ENCODE measurements around the gene GNL1. TPM values are rescaled to one million over a fixed set of nuclear protein-coding genes. Genes with fewer than 3 reads are reported as not detected.

The GNL1 gene
- total RNA-seq, 1 donor from 2014 or later, result 49.0 TPM

DNA sequence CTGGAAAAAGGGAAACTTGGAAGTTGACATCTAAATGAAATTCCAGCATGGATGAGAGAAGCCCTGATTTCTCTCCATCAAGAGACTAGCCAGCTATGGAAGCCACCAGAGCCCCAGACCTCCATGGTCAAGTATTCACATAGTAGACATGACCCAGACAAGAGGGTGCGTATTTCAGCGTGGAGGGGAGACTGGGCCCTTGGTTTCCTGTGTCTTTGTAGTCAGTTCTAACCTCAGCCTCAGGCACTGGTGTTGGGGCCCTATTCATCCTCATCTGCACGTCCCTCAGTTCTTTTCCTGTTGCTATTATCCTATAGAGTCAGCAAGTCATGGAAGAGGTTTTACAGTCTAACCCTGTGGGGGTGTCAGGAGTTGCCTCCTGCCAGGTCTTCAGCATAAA lies 12.5 kb downstream of the GNL1 start:
- H3K9ac ChIP-seq (ENCODE audit: low read length), result no peak overlapping the region
- Mint-ChIP-seq H3K4me3 (ENCODE audit: unreplicated experiment) (no peak overlapping the region), H3K4me1 (ENCODE audit: low read depth, unreplicated experiment) (peaks cover 13% of the 10 kb centered on the region), H3K27ac (ENCODE audit: unreplicated experiment) (peak overlapping the region; percentile 47), H3K36me3 (ENCODE audit: low read depth, unreplicated experiment) (peaks cover 14% of the 10 kb centered on the region), H3K9me3 (ENCODE audit: unreplicated experiment) (no peaks in the 10 kb centered on the region), H3K27me3 (ENCODE audit: low read depth, unreplicated experiment) (no peaks in the 10 kb centered on the region)
- peaks cover 3% of the 10 kb centered on the region for H3K4me1 ChIP-seq (ENCODE audit: insufficient read depth, low read length)
- peaks cover 9% of the 10 kb centered on the region for H4K20me1 ChIP-seq (ENCODE audit: insufficient read depth, low read length)
- no peaks in the 10 kb centered on the region for H3K79me2 ChIP-seq (ENCODE audit: insufficient read depth, low read length)
- no peak overlapping the region for H3K4me2 ChIP-seq (ENCODE audit: low read length)
- TF ChIP-seq, protein P1, sequence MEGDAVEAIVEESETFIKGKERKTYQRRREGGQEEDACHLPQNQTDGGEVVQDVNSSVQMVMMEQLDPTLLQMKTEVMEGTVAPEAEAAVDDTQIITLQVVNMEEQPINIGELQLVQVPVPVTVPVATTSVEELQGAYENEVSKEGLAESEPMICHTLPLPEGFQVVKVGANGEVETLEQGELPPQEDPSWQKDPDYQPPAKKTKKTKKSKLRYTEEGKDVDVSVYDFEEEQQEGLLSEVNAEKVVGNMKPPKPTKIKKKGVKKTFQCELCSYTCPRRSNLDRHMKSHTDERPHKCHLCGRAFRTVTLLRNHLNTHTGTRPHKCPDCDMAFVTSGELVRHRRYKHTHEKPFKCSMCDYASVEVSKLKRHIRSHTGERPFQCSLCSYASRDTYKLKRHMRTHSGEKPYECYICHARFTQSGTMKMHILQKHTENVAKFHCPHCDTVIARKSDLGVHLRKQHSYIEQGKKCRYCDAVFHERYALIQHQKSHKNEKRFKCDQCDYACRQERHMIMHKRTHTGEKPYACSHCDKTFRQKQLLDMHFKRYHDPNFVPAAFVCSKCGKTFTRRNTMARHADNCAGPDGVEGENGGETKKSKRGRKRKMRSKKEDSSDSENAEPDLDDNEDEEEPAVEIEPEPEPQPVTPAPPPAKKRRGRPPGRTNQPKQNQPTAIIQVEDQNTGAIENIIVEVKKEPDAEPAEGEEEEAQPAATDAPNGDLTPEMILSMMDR (IDR thresholded peaks at IDR 0.05; ENCODE audit: insufficient read depth, low read depth, low read length), result no peak
- TF ChIP-seq EZH2 (IDR thresholded peaks at IDR 0.05; ENCODE audit: insufficient read depth, low read length), result no peak
- H2AFZ ChIP-seq (ENCODE audit: low read depth, low read length), result no peak overlapping the region
- H3K27ac ChIP-seq (ENCODE audit: low read depth, low read length), result no peak overlapping the region
- no peaks in the 10 kb centered on the region for H3K9me3 ChIP-seq (ENCODE audit: insufficient read depth, low read depth, low read length)
- FAIRE-seq (no peak), DNase-seq (ENCODE audit: low read depth) (no peak)
- H3K36me3 ChIP-seq (ENCODE audit: insufficient read depth, low read length), result peaks cover 2% of the 10 kb centered on the region
- no peak overlapping the region for H3K4me3 ChIP-seq (ENCODE audit: insufficient read depth, low read depth, low read length)
- no peaks in the 10 kb centered on the region for H3K27me3 ChIP-seq (ENCODE audit: insufficient read depth, low read length)

DNA sequence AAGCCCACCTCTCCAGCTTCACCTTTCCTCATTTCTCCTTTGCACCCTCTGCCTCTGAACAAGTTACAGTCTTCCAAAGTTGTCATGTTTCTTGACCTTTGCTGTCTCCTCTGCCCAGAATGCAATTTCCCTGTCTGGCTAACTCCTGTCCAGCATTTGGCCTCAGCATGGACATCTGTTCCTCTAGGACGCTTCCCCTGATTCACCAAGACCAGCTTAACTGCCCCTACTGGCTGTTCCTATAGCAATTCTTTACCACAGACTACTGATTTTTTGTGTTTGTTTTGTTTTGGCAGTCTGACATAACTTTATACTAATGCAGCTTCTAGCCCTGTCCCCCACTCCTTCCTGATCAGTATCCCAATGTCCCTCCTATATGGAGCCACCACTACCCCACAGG lies 13.4 kb downstream of the GNL1 start:
- Histone ChIP-seq H3K27me3 (ENCODE audit: insufficient read depth, low read length) (no peaks in the 10 kb centered on the region), H4K20me1 (ENCODE audit: insufficient read depth, low read length) (peaks cover 9% of the 10 kb centered on the region), H3K4me2 (ENCODE audit: low read length) (no peak overlapping the region), H2AFZ (ENCODE audit: low read depth, low read length) (no peak overlapping the region), H3K9ac (ENCODE audit: low read length) (no peak overlapping the region), H3K9me3 (ENCODE audit: insufficient read depth, low read depth, low read length) (no peaks in the 10 kb centered on the region), H3K4me1 (ENCODE audit: insufficient read depth, low read length) (peaks cover 3% of the 10 kb centered on the region), H3K4me3 (ENCODE audit: insufficient read depth, low read depth, low read length) (no peak overlapping the region), H3K36me3 (ENCODE audit: insufficient read depth, low read length) (no peaks in the 10 kb centered on the region), H3K27ac (ENCODE audit: low read depth, low read length) (no peak overlapping the region), H3K79me2 (ENCODE audit: insufficient read depth, low read length) (no peaks in the 10 kb centered on the region)
- FAIRE-seq (no peak), DNase-seq (ENCODE audit: low read depth) (no peak)
- no peaks in the 10 kb centered on the region for H3K27me3 Mint-ChIP-seq (ENCODE audit: low read depth, unreplicated experiment)
- H3K9me3 Mint-ChIP-seq (ENCODE audit: unreplicated experiment), result no peaks in the 10 kb centered on the region
- peaks cover 13% of the 10 kb centered on the region for H3K4me1 Mint-ChIP-seq (ENCODE audit: low read depth, unreplicated experiment)
- TF ChIP-seq, protein P1 (IDR thresholded peaks at IDR 0.05; ENCODE audit: insufficient read depth, low read depth, low read length), result peak; percentile 27
- TF ChIP-seq EZH2 (IDR thresholded peaks at IDR 0.05; ENCODE audit: insufficient read depth, low read length), result no peak
- peaks cover 12% of the 10 kb centered on the region for H3K36me3 Mint-ChIP-seq (ENCODE audit: low read depth, unreplicated experiment)
- no peak overlapping the region for H3K4me3 Mint-ChIP-seq (ENCODE audit: unreplicated experiment)
- H3K27ac Mint-ChIP-seq (ENCODE audit: unreplicated experiment), result no peak overlapping the region

DNA sequence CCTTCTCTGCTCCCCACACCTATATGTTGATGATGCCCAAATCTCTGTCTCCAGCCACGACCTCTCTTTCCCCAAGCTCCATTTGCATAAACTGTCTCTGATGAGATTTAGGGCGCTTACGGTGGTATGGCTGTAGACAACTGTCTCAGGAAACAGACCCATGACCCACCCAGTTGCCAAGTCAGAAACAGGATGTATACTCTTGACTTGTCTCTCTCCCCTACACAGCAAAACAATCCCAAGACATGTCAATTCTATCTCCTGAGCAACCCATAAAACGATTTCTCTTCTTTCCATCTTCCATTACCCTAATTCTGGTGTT lies 13.9 kb downstream of the GNL1 start:
- Histone ChIP-seq H3K27me3 (ENCODE audit: insufficient read depth, low read length) (no peaks in the 10 kb centered on the region), H3K4me1 (ENCODE audit: insufficient read depth, low read length) (peaks cover 3% of the 10 kb centered on the region), H3K4me2 (ENCODE audit: low read length) (peak overlapping the region; percentile 83), H2AFZ (ENCODE audit: low read depth, low read length) (no peak overlapping the region), H3K4me3 (ENCODE audit: insufficient read depth, low read depth, low read length) (no peak overlapping the region), H3K9ac (ENCODE audit: low read length) (peak overlapping the region; percentile 13), H3K27ac (ENCODE audit: low read depth, low read length) (no peak overlapping the region), H3K79me2 (ENCODE audit: insufficient read depth, low read length) (no peaks in the 10 kb centered on the region), H3K36me3 (ENCODE audit: insufficient read depth, low read length) (no peaks in the 10 kb centered on the region), H3K9me3 (ENCODE audit: insufficient read depth, low read depth, low read length) (no peaks in the 10 kb centered on the region), H4K20me1 (ENCODE audit: insufficient read depth, low read length) (peaks cover 9% of the 10 kb centered on the region)
- Mint-ChIP-seq H3K36me3 (ENCODE audit: low read depth, unreplicated experiment) (peaks cover 12% of the 10 kb centered on the region), H3K27ac (ENCODE audit: unreplicated experiment) (no peak overlapping the region), H3K4me1 (ENCODE audit: low read depth, unreplicated experiment) (peaks cover 13% of the 10 kb centered on the region), H3K9me3 (ENCODE audit: unreplicated experiment) (no peaks in the 10 kb centered on the region), H3K4me3 (ENCODE audit: unreplicated experiment) (peak overlapping the region; percentile 11), H3K27me3 (ENCODE audit: low read depth, unreplicated experiment) (no peaks in the 10 kb centered on the region)
- TF ChIP-seq, protein P1 (IDR thresholded peaks at IDR 0.05; ENCODE audit: insufficient read depth, low read depth, low read length), result no peak
- DNase-seq (ENCODE audit: low read depth), result no peak
- no peak for FAIRE-seq

Measured in astrocyte (in vitro differentiated cells and primary cell).